KOPT-K1 (cell line): ENCODE measurements around the gene NDUFV3.
"Not testable (repeated sequence)": the region's sequence is repeated elsewhere in the genome, so short reads cannot be mapped to it uniquely, and the experiment has no call there.

Experiments used
- H3K27ac ChIP-seq: fragments of 200-600 bp; sonication (generic); 2 replicates; pipeline ENCODE4 v1.5.1; 2016; ENCODE audit warnings: antibody characterized with exemption, mild to moderate bottlenecking, low read depth, low read length; ENCODE audit not compliant: poor library complexity, severe bottlenecking
- H3K36me3 ChIP-seq: fragments of 200-600 bp; sonication (generic); 2 replicates; pipeline ENCODE4 v1.5.1; 2017; ENCODE audit warnings: antibody characterized with exemption, mild to moderate bottlenecking, low read length, moderate library complexity; ENCODE audit not compliant: insufficient read depth
- H3K9me3 ChIP-seq: fragments of 200-600 bp; sonication (generic); 2 replicates; pipeline ENCODE4 v1.5.1; 2017; ENCODE audit warnings: antibody characterized with exemption, low read length, mild to moderate bottlenecking; ENCODE audit not compliant: insufficient read depth, poor library complexity, severe bottlenecking

The NDUFV3 gene

DNA sequence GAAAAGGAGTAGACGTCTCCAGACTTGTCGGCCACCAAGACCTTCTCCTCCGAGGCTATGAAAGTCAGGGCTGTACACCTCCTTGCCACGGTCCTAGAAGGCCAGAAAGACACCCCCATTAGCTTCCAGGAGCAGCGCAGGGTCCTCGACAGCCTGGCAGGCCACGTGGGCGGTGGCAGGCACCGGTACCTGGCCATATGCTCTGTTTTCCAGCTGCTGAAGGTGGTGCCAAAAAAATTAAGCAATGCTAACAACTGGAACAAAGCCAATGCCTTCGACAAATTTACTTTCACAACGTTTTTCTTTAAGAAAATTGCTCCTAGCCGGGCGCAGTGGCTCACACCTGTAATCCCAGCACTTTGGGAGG is 29.6 kb upstream of the NDUFV3 start:
- Histone ChIP-seq H3K36me3 (peaks cover 93% of the 10 kb centered on the region), H3K27ac (no peak overlapping the region), H3K9me3 (no peaks in the 10 kb centered on the region)

DNA sequence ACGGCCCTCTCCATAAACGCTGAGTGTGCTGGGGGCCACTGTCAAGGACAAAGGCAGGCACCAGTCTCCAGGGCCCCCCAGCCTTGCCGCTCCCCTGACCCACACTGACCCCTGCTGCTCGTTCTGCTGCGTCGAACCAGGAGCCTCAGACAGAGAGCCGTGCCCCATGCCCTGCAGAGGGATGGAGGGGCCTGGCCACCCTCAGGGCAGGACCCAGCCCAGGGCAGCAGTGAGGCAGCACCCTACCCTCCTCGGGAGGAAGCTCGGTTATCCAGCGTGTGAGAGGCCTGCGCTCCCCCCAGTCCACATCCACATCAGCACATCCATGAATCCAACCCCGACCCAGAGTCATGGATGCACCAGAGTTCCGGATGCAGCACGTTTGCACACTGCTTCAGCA is 28.8 kb upstream of the NDUFV3 start:
- H3K27ac ChIP-seq = no peak overlapping the region
- peaks cover 93% of the 10 kb centered on the region for H3K36me3 ChIP-seq
- H3K9me3 ChIP-seq = no peaks in the 10 kb centered on the region

DNA sequence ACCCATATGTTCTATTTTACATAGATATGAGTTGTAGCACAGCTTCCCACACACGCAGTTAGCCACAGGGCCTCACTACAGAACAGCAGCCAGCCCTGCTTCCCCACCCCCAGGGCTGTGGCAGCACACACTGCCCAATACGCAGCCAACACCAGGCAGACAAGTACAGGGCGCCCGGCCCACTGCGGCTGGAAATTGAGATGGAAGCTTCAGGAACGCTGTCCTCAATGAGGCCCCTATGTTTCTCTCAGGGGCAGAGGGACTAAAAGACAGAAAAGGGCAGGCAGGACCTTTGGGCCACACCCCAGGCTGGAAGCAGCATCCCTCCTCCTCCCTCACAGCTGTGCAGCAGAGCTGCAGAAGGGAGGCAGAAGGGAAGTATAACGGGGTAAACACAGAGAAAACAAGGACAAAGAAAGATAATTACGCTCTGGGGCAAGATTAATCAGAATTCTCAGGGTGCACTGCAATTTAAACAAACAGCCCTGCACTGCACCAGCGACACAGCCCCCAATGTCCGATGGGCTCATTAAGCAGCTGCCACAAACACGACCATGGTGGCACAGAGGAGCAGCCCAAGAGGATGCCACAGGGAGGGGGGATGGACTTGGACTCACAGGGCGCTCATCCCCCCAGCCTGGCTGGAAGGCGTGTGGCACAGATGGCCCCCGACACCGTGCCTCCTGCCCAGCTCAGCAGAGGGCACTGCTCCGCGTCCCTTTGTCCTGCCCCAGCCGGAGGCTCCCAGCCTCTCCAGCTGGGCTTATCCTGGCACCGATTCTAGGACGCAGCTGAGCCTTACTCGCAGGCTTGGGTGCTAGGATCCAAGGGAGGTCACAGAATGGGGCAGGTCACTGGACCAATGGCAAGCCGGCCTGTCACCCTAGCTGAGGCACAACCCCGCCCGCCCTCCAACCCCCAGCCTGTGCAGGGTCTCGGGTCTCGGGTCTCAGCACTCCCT is 28.0 kb upstream of the NDUFV3 start:
- Histone ChIP-seq H3K9me3 (no peaks in the 10 kb centered on the region), H3K27ac (no peak overlapping the region), H3K36me3 (peaks cover 93% of the 10 kb centered on the region)

GRCh38 chr21:42865776-42866160 is 27.3 kb upstream of the NDUFV3 start:
- Histone ChIP-seq H3K9me3 (no peaks in the 10 kb centered on the region), H3K27ac (no peak overlapping the region), H3K36me3 (peaks cover 93% of the 10 kb centered on the region)

- no peaks in the 10 kb centered on the region for H3K9me3 ChIP-seq
- H3K36me3 ChIP-seq = peaks cover 95% of the 10 kb centered on the region
- H3K27ac ChIP-seq = no peak overlapping the region
Measured at GRCh38 chr21:42868196-42868595, 24.9 kb upstream of the NDUFV3 start.

DNA sequence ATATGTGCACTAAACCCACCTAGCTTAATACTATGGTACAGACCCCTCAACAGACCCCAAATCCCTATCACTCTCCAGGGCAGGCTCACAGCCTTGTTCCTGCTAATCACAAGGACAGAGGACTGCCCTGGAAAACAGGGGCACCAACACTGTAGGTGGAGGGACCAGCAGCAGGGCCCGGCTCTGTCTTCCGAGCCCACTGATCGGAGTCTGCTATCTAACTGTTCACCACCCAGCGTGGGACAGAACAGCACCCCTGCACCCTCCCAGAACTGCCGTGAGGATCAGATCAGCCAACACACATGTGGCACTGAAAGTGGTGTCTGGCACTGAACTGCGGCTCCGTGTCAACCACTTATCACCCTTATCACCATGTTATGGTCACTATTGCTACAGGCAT is 20.0 kb upstream of the NDUFV3 start:
- Histone ChIP-seq H3K36me3 (peaks cover 93% of the 10 kb centered on the region), H3K27ac (no peak overlapping the region), H3K9me3 (no peaks in the 10 kb centered on the region)

DNA sequence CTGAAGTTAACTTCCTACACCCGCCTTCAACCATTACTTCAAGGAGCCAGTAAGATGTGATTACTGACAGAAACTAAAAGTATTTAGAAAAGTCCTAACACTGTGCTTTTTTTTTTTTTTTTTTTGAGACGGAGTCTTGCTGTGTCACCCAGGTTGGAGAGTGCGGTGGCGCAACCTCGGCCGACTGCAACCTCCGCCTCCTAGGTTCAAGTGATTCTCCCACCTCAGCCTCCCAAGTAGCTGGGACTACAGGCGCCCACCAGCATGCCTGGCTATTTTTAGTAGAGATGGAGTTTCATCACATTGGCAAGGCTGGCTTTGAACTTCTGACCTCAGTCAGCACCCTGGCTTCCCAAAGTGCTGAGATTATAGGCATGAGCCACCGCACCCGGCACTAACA is 17.3 kb upstream of the NDUFV3 start:
- peaks cover 66% of the 10 kb centered on the region for H3K36me3 ChIP-seq
- not testable (repeated sequence) for H3K9me3 ChIP-seq, H3K27ac ChIP-seq

DNA sequence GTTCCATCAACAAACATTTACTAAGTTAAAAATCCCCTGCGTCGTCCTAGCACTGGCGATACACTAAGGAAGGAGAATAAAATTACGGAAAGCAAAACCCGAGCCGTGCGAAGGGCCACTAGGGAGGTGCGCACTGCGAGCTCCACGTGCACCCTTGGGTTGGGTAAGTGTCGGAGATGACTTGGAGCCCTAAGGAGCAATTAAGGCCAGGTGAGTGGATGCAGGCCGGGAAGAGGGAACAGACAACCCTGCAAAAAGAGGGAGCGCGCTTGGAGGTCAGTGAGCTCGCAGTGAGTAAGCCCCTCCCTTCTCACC is 14.5 kb upstream of the NDUFV3 start:
- Histone ChIP-seq H3K27ac (peak overlapping the region; percentile 86), H3K36me3 (peaks cover 38% of the 10 kb centered on the region), H3K9me3 (no peaks in the 10 kb centered on the region)

GRCh38 chr21:42878993-42879787 is 13.9 kb upstream of the NDUFV3 start, which contains the start of gene WDR4:
Gene WDR4, minus strand, starts transcription at chr21:42879539. Its CDS starts 44 bp downstream, at chr21:42879495.
- H3K36me3 ChIP-seq = peaks cover 32% of the 10 kb centered on the region
- peak within 1 kb of the TSS; percentile 86 for H3K27ac ChIP-seq
- no peaks in the 10 kb centered on the region for H3K9me3 ChIP-seq

GRCh38 chr21:42880352-42880751 is 12.8 kb upstream of the NDUFV3 start:
- H3K27ac ChIP-seq = peak overlapping the region; percentile 86

DNA sequence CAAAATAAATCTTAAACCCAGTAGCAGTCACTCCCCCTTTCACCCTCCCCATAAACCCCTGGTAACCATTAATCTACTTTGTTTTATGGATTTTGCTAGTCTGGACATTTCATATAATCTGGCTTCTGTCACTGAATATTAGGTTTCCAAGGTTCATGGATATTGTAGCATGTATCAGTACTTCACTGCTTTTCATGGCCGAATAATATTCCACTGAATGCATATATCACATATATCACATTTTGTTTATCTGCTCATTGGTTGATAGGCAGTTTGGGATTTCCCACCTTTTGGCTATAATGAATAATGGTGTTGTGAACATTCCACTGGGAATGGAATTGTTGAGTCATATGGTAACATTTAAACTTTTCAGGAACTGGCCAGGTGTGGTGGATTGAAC is 9.2 kb upstream of the NDUFV3 start:
- Histone ChIP-seq H3K27ac (no peak overlapping the region), H3K9me3 (no peaks in the 10 kb centered on the region), H3K36me3 (no peaks in the 10 kb centered on the region)

More at GRCh38 chr21:42880352-42880751, 12.8 kb upstream of the NDUFV3 start:
- Histone ChIP-seq H3K36me3 (peaks cover 21% of the 10 kb centered on the region), H3K9me3 (no peaks in the 10 kb centered on the region)

- H3K9me3 ChIP-seq = no peaks in the 10 kb centered on the region
- H3K36me3 ChIP-seq = no peaks in the 10 kb centered on the region
- no peak overlapping the region for H3K27ac ChIP-seq
Measured at GRCh38 chr21:42887326-42887725, 5.8 kb upstream of the NDUFV3 start.

GRCh38 chr21:42892582-42892930 is 553 bp upstream of the NDUFV3 start:
- Histone ChIP-seq H3K36me3 (peaks cover 8% of the 10 kb centered on the region; the same call in 1 of the 2 replicates), H3K27ac (peak overlapping the region; percentile 76), H3K9me3 (no peaks in the 10 kb centered on the region)

DNA sequence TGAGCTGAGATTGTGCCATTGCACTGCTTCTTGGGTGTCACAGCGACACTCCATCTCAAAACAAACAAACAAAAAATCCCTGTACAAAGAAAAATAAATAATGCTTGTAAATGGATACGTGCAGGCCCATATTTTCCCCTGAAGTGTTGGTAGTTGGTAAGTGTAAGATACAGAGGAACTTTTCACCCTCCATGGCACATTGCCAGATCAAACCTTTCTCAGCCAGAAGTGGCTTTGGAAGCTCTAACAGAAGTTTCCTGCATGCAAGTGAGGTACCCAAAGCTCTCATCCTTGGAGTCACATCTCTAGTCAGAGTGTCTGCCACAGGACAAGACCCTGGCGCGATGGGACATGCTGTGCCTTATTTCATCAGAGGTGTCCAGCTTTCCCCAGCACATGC is 7.3 kb downstream of the NDUFV3 start:
- Histone ChIP-seq H3K36me3 (peaks cover 71% of the 10 kb centered on the region), H3K9me3 (no peaks in the 10 kb centered on the region), H3K27ac (no peak overlapping the region)

DNA sequence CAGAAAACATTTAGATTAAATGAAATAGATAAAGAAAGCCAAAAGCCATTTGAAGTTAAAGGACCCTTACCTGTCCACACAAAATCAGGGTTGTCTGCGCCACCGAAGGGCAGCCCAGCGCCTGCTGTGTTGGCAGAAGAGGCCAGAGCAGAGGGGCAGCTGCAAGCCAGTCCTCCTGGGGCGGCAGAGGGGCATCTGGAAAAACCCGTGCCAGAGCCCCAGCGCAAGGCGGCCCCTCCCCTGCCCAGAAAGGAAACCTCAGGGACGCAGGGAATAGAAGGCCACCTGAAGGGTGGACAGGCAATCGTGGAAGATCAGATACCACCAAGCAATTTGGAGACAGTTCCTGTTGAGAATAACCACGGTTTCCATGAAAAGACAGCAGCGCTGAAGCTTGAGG is 10.7 kb downstream of the NDUFV3 start:
- Histone ChIP-seq H3K27ac (no peak overlapping the region), H3K9me3 (peaks cover 8% of the 10 kb centered on the region), H3K36me3 (peaks cover 82% of the 10 kb centered on the region)
